ENCODE data around the gene PRR36. TPM values are rescaled to one million over a fixed set of nuclear protein-coding genes. Genes with fewer than 3 reads are reported as not detected.

Gene PRR36
- total RNA-seq, 2 experiments from 2014 or later = 0.20 TPM; not detected in 1

- CTCF ChIA-PET = interaction anchor here (1.1 kb wide), 1 partner anchor 41 kb away, joined by 3 read pairs; no protein-coding TSS in a partner anchor
- intact Hi-C loops (cut with micrococcal nuclease) = no loop called here
- Mint-ChIP-seq H3K9me3 (no peaks in the 10 kb centered on the region), H3K36me3 (ENCODE audit: low read depth) (peaks cover 23% of the 10 kb centered on the region), H3K27ac (no peak overlapping the region), H3K4me3 (no peak overlapping the region), H3K4me1 (ENCODE audit: low read depth) (peaks cover 8% of the 10 kb centered on the region), H3K27me3 (peaks cover 3% of the 10 kb centered on the region)
- no peak for TF ChIP-seq CTCF (IDR thresholded peaks at IDR 0.05)
- DNase-seq (no peak), ATAC-seq (no peak)
- POLR2A ChIA-PET = interaction anchor here (0.9 kb wide), 1 partner anchor 48 kb away, joined by 3 read pairs; no protein-coding TSS in a partner anchor
These were observed 36.4 kb upstream of the PRR36 start for GRCh38 chr19:7910321-7911161.

GRCh38 chr19:7909471-7910067 is 35.4 kb upstream of the PRR36 start:
- Mint-ChIP-seq H3K4me1 (ENCODE audit: low read depth) (peaks cover 14% of the 10 kb centered on the region), H3K27ac (no peak overlapping the region), H3K4me3 (no peak overlapping the region), H3K9me3 (no peaks in the 10 kb centered on the region), H3K36me3 (ENCODE audit: low read depth) (peaks cover 30% of the 10 kb centered on the region), H3K27me3 (no peaks in the 10 kb centered on the region)
- ChIA-PET POLR2A (interaction anchor here (0.8 to 2.7 kb wide), 2 partner anchors 8 to 392 kb away, joined by 3 to 13 read pairs; no protein-coding TSS in a partner anchor), CTCF (interaction anchor here (1.1 kb wide), 1 partner anchor 40 kb away, joined by 3 read pairs; no protein-coding TSS in a partner anchor)
- ATAC-seq (no peak), DNase-seq (no peak)
- TF ChIP-seq CTCF (IDR thresholded peaks at IDR 0.05) = no peak
- intact Hi-C loops (cut with micrococcal nuclease) = no loop called here

- H3K27ac Mint-ChIP-seq = no peak overlapping the region
- DNase-seq (no peak), ATAC-seq (no peak)
- H3K9me3 Mint-ChIP-seq = no peaks in the 10 kb centered on the region
- H3K4me1 Mint-ChIP-seq (ENCODE audit: low read depth) = peaks cover 15% of the 10 kb centered on the region
- no peak for TF ChIP-seq CTCF (IDR thresholded peaks at IDR 0.05)
- intact Hi-C loops (cut with micrococcal nuclease) = no loop called here
- ChIA-PET POLR2A (interaction anchor here (0.8 to 2.7 kb wide), 2 partner anchors 9 to 392 kb away, joined by 3 to 13 read pairs; no protein-coding TSS in a partner anchor), CTCF (interaction anchor here (1.0 to 1.4 kb wide), 2 partner anchors 10 to 12 kb away, joined by 4 read pairs; partner anchors contain the start of gene SNAPC2)
- H3K27me3 Mint-ChIP-seq = no peaks in the 10 kb centered on the region
- peaks cover 34% of the 10 kb centered on the region for H3K36me3 Mint-ChIP-seq (ENCODE audit: low read depth)
- H3K4me3 Mint-ChIP-seq = no peak overlapping the region
These were observed 34.7 kb upstream of the PRR36 start for GRCh38 chr19:7908742-7909461.

GRCh38 chr19:7908078-7908699 is 34.0 kb upstream of the PRR36 start:
- no peaks in the 10 kb centered on the region for H3K9me3 Mint-ChIP-seq
- ChIA-PET POLR2A (interaction anchor here (0.8 to 2.7 kb wide), 2 partner anchors 9 to 391 kb away, joined by 3 to 13 read pairs; no protein-coding TSS in a partner anchor), CTCF (interaction anchor here (1.0 to 1.4 kb wide), 2 partner anchors 10 to 12 kb away, joined by 4 read pairs; partner anchors contain the start of gene SNAPC2)
- no peak overlapping the region for H3K4me3 Mint-ChIP-seq
- peaks cover 15% of the 10 kb centered on the region for H3K4me1 Mint-ChIP-seq (ENCODE audit: low read depth)
- no peaks in the 10 kb centered on the region for H3K27me3 Mint-ChIP-seq
- peaks cover 34% of the 10 kb centered on the region for H3K36me3 Mint-ChIP-seq (ENCODE audit: low read depth)
- DNase-seq (no peak), ATAC-seq (no peak)
- intact Hi-C loops (cut with micrococcal nuclease) = no loop called here
- TF ChIP-seq CTCF (IDR thresholded peaks at IDR 0.05) = no peak
- no peak overlapping the region for H3K27ac Mint-ChIP-seq
